GM18505 (cell line): ENCODE measurements around the gene TEX48.

Experiments used
- ATAC-seq: cut with Tn5 transposase; IDR thresholded peaks from one replicate; pipeline ENCODE4 v1.9.1; 2021; ENCODE audit not compliant: unreplicated experiment
- POLR2A ChIP-seq: IDR thresholded peaks from 4 replicates; pipeline ENCODE4 v1.6.1; 2011; ENCODE audit warnings: borderline replicate concordance; ENCODE audit not compliant: insufficient read depth, insufficient read length; ENCODE audit errors: extremely low read depth

TEX48 gene, protein sequence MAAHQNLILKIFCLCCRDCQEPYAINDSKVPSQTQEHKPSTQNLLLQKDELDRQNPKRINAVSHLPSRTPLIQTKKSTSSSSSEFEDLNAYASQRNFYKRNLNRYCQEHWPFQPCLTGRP

DNA sequence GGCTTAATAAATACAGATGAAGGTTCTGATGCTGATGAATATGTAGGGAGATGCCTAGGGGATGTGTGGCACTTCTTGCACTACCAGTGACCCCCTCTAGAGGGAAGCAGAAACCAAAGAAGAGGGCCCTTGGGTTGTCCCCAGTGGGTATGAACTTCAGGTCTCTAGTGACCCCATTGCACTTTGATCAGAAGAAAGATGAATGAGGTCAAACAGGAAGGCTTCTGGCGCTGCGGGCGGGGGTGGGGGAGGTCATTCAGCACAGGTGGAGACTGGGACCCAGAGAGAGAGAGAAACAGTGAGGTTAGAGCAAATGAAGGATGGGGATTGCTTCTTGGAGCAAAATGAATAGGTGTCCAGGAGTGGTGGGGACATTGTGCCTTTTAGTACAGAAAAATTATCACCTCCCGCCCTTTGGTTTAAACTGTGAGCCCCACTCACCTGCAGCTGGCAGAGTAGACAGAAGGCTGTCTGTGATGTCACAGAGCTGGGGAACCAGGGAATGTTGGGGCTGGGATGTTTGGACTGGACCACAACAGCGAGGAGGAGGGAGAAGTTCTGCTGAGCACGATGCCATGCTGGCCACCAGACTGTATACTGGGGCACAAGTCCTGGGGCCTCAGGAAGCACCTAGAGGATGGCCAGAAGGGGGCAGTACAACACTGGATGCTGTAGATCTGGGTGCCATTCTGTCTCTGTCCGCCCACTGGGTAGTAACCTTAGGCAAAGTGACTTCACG, at the start of gene TEX48:
Gene TEX48, minus strand, starts transcription at position 599 of the 739 bp plus-strand sequence. CDS start 10,469 bp downstream, outside the sequence.
- TF ChIP-seq POLR2A = no peak
- ATAC-seq = peak; percentile 75

DNA sequence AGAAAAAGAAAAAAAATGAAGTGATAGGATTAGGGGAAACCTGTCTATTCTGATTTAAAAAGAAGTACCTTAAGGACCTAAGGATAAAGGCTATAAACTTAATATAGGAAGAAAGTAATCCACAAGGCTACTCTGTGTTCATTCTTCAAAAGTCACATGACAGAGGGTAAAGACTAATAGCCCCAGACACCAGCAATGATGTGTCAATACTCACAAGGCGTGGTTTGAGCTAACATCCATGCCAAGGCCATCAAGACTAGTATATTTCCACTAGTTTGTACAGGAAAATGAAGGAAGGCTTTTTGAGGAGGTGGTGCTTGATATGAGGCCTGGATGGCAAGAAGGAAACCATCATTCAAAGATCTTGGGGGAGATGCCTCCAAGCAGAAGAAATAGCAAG, 49.7 kb upstream of the TEX48 start:
- TF ChIP-seq POLR2A = no peak
- ATAC-seq = no peak

DNA sequence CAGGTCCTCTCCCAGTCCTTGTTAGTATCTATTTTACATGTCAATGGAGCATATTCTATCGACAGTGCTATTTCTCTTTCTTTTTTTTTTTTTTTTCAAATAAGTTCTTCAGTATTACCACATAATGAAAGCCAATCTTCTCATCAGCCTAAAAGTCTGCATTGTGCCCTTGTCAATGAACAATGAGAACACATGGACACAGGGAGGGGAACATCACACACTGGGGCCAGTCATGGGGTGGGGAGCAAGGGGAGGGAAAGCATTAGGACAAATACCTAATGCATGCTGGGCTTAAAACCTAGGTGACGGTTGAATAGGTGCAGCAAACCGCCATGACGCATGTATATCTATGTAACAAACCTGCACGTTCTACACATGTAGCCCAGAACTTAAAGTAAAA, 47.7 kb upstream of the TEX48 start:
- no peak for ATAC-seq

DNA sequence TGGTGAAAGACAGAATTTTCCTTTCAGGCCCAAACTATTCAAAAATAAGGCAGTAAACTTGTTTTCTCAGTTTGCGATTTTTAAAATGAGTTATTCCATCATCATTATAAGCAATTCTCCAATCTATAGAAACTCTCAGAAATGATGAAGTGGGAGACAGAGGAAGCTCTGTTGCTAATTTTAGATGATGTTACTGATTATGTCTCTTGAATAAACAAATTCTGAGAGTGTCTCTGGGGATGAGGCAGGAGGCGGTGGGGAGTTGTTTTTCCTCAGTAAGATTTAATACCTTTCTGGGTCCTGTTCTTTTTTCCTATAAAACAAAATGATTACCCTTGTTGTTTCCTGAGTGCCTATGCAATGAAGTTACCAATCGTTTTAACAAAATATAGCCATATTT, 43.9 kb upstream of the TEX48 start:
- TF ChIP-seq POLR2A = no peak
- ATAC-seq = no peak

More for the DNA sequence above, 47.7 kb upstream of the TEX48 start:
- no peak for TF ChIP-seq POLR2A

DNA sequence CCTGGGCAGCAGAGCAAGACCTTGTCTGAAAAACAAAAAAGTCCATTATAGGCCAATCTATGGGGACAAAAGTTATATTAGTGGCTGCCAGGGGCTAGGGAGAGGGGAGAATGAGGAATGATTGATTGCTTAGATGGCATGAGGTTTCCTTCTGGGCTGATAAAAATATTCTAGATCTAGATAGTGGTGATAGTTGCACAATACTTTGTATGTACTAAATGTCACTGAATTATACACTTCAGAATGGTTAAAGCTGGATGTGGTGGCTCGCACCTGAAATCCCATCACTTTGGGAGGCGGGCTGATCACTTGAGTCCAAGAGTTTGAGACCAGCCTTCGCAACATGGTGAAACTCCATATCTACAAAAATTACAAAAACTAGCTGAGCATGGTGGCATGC, 42.8 kb upstream of the TEX48 start:
- TF ChIP-seq POLR2A = no peak
- ATAC-seq = no peak

DNA sequence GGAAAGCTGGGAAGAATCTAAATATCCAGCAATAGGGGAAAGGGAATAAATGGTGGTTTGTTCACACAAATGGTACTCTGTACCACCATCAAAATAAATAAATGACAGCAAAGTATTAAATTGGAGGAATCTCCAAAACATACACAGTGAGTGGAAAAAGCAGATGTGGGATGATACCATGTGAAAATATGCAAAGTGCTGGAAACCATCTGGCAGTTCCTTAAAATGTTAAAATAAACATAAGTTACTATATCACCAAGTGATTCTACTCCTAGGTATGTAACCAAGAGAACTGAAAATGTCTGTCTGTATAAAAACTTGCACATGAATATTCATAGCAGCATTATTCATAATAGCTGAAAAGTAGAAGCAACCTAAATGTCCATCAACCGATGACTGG, 41.9 kb upstream of the TEX48 start:
- TF ChIP-seq POLR2A = no peak

DNA sequence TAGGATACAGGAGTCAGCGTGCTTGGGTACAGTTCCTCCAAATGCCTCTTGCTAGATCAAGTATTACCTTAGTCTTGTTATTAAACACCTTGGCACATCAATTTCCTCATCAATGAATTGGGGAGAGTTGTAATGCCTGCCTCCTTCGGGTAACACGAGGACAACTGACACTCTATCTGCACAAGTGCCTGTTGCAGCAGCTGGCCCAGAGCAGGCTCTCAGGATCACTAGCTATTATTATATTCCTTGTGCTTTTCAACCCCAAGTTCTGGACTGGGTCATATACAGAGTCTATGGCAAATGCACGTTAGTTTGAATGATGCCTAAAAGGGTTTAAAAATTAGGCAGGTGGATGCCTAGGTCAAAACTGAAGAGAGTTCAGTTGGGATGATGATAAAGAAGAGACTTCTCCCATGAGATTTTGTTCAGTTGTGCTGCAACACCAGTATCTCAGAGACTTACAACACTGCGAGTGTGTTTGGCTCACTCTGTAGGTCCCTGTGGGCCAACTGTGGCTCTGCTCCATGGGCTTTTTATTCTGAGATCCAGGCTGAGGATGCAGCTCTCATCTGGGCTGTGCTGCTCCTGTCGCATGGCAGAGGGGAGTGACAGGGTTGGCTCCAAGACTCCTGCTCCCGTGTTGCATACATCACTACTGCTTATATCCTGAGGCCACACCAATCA, 41.1 kb upstream of the TEX48 start:
- TF ChIP-seq POLR2A = no peak
- ATAC-seq = no peak

More for the DNA sequence above, 41.9 kb upstream of the TEX48 start:
- ATAC-seq = no peak

DNA sequence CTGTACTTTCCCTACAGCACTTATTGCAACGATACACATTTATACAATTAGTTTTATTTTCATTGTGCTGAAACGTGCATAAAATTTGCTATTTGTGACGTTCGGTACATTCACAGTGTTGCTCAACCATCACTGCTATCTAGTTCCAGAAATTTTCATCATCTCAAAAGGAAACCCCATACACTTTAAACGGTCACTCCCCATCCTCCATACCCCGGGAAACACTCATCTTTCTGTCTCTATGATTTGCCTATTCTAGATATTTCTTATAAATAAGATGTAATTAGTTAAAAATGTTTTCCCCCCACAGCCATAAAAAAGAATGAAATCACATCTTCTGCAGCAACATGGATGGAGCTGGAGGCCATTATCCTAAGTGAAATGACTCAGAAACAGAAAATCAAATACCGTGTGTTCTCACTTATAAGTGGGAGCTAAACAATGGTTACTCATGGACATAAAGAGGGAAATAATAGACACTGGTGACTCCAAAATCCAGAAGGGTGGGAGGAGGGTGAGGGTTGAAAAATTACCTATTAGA, 40.2 kb upstream of the TEX48 start:
- ATAC-seq = no peak
- TF ChIP-seq POLR2A = no peak

DNA sequence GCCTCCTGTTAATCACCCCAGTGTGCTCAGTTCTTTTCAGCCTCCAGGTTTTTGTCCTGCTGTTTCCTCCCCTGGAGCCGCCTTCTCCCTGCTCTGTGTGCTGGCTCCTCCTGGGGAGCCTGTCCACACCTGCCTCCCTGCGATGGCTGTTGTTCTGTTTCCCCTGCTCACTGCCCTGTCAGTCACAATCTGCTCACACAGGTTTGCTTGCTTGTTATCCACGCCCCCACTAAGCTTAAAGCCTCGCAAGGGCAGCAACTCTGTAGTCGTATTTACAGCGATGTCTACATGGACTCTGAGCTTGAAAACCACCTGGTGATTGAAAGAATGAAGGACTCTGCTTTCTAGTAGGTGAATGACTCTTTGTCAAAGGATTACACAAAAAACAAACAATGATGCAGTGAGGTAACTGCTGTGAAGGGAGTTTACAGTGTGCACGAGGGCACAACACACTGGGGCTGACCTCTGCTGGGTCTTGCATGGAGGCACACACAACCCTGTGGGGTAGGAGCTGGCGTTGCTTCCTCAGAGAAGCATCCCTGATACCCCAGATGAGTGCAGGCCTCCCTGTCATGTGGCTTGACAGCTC, 39.6 kb upstream of the TEX48 start:
- no peak for TF ChIP-seq POLR2A
- ATAC-seq = no peak

DNA sequence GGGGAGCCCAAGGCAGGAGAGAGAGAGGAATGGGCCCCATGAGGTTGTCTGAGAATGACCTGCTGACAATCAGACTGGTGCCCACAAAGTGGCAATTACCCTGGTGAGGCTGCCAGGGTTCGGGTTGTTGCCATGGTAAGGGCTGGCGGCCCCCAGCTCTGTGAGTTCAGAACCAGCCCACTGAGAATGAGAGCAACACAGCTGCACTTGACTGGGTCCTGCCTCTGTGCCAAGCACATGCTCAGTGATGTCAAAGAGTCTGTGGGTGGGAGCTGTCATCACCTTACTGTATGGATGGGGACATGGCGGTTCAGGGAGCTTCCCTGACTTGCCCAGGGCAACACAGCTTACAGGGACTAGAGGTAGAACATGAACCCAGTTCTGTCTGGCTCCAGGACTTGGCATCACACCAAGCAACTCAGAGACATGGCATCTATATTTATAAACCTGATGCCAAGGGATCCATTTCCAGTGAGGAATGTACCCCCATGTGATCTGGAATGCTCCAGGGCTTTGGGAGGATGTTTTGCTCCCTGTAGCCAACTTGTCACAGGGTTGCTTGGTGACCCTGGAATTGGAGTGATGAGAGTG, 38.2 kb upstream of the TEX48 start:
- ATAC-seq = no peak
- TF ChIP-seq POLR2A = no peak

DNA sequence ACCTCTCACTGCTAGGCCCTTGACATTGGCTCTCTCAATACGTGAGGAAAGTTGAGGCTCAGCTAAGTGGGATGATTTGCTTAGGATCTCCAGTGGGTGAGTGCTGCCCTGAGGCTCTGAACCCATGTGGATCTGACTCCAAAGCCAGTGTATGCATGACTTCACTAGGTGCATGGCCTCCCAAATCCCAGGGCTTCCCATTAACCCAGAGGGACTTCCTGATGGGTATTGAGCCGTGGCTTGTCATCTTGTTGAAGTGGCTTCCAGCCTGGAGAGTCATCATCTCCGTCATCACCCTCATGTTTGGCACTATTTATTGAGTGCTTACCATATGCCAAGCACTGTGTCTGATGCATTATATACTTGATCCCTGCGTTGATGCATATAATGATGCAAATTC, 37.3 kb upstream of the TEX48 start:
- ATAC-seq = no peak

DNA sequence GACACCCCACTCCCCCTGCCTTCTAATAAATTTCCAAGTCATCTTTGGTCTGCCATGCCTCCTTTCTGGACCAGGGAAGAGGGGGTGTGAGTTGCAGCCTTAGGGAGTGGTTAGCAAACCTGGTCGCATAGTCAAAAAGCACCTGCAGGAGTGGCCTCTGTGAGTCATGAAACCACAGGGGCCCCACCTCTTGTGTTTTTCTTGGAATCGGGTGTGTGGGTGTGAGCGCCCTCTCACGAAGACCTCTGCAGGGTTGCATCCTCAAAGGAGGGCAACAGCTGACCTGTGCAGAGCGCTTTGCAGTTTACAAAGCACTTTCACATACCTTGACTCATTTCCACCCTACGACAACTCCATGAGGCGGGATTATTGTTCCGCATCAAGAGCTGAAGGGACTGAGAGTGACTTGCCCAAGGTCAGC, 36.8 kb upstream of the TEX48 start:
- peak; percentile 66 for ATAC-seq
- no peak for TF ChIP-seq POLR2A

More for the DNA sequence above, 37.3 kb upstream of the TEX48 start:
- TF ChIP-seq POLR2A = no peak

DNA sequence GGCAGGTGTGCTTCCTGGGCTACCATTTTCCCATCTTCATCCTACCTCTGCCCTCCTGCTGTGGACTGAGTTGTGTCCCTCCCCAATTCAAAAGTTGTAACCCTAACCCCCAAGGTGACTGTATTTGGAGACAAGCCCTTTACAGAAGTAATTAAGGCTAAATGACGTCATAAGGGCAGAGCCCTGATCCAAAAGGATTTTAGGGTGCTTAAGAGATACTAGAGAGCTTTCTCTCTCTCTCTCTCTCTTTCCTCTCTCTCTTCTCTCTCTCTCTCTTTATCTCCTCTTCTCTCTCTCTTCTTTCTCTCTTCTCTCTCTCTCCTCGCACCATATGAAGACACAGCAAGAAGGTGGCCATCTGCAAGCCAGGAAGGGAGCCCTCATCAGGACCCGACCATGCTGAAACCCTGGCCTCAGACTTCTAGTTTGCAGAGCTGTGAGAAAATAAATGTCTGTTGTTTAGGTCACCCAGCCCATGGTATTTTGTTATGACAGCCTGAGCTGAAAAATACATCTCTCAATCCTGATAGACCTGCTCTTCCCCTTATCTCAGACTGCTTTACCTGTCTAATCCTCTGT, 36.0 kb upstream of the TEX48 start:
- ATAC-seq = no peak
- TF ChIP-seq POLR2A = no peak

DNA sequence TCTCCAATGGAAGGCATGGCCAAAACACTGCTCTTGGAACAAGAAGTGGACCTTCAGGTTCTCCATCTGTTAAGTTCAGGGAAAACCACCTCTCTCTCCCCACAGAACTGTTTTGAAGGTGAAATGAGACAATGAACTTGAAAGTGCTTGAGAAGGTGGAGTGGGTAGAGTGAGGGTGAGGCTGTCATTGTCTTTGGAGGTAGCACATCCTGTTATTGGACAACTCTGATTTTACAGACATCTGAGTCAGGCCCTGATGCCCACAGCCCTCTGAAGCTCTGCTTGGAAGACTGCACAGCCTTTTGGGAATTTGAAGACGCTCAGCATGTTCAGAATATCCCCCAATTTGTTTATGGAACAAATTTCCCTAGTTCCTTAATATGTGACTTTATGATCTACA, 27.6 kb upstream of the TEX48 start:
- no peak for ATAC-seq

More for the DNA sequence above, 27.6 kb upstream of the TEX48 start:
- no peak for TF ChIP-seq POLR2A
